Sciatic nerve (tissue), 2 donors: ENCODE data around the gene ANXA2R. TPM values are rescaled to one million over a fixed set of nuclear protein-coding genes. Genes with fewer than 3 reads are reported as not detected.

Experiments used
- ATAC-seq: fragments of 200-7000 bp; cut with Tn5 transposase; one replicate; pipeline ENCODE4 v1.9.1; 2020; ENCODE audit warnings: mild to moderate bottlenecking, moderate library complexity
- DNase-seq: peaks from one replicate; pipeline ENCODE4 v3.0.0-alpha.2; 2020; ENCODE audit warnings: low spot score
- intact Hi-C: fragments of 100-400 bp; cut with DNase I; formaldehyde crosslinking; loops from one replicate; pipeline ENCODE4 v1.14.2; 2022
- total RNA-seq: library from RNA; stranded (reverse); fragmentation: NEBNext Ultra II Directional; extraction: Animal tissue kit (Norgen Biotek cat#: 25700); gene quantifications from one replicate; pipeline ENCODE4 v1.2.1, GENCODE V29; 2021
- donor health status: DM: no; HTN: no; CAD: no.
- donor health status: DM: no; HTN: no; CAD: no.

The ANXA2R gene
- total RNA-seq, 1 donor from 2014 or later = 5.7 TPM

DNA sequence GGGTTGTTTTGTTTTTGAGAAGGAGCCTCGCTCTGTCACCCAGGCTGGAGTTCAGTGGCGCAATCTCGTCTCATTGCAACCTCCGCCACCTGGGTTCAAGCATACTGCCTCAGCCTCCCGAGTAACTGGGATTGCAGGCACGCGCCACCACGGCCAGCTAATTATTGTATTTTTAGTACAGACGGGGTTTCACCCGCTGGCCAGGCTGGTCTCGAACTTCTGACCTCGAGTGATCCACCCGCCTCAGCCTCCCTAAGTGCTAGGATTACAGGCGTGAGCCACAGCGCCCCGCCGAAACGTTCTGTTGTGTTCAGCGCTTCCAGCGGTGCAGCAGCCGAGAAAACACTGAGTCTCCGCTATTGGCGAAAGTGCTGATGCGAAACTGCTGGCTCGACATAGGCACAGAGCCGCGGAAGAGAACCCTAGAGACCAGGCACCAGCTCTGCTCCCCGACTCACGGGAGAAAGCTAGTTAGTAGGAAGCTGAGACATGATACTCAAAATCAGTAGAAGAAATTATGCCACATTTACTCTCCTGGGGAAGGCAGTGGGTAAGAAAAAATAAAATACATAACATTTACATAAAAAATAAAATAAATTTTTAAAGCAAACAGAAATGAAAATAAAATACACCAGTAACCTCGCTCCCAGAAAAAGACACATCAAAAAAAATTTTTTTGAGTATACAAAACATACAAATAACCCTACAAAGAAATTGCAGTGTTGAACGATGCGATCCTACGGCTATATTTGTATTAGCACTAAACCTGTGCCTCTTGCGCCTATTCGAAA is 31.6 kb downstream of the ANXA2R start:
- intact Hi-C loops = no loop called here
- ATAC-seq = peak; percentile 94
- DNase-seq = peak; percentile 93

DNA sequence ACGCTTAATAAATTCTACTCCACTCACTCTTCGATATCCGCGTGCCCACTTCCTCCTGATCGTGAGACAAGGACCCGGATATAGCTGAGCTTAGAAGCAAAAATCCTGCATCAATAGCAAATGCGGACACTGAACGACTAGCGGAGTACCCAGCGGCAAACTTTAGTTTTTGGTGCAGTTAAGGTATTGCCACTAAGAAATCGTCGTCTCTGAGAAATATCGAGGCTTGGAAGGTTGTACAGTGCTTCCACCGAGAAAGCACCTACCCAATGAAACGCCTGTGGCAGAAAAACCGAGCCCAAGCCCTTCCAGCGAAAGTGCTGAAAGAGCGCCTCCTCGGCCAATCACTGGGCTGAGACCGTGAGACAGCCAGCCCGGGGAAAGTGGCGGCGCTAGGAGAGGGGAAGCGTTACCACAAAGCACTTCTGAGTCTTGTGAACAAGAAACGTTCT is 32.2 kb downstream of the ANXA2R start:
- DNase-seq (peak; percentile 79), ATAC-seq (peak; percentile 67)
- intact Hi-C loops = no loop called here

DNA sequence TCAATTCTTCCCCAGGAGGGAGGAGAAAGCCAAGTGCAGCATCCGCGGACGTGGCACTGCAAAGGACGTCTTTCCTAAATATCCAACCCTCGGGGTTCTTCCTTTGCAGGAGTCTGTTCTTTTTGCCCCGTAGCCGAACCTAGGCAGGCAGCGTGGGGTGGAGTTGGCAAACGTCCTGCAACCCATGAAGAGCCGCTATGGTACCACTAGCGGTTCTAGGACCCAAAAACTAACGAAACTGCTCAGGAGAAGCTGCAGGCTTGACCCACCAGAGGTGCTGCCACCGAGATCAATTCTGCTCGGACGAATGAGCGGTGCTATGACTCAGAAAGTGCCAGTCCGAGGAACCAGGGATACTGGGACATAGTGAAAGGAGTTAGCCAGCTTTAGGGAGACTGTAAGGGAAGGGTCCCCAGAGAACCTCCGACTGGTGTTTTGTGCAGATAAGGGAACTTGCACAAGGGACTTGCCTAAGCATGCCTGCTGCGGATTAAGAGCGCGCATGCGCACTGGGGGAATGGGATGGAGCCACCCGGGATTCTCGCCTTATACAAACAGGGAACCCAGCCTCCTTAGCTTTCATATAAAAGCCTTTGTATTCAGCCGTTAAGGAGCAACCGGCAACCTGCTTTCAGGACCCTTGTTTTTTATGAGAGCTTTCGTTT is 32.7 kb downstream of the ANXA2R start:
- peak; percentile 83 for ATAC-seq
- intact Hi-C loops = no loop called here
- DNase-seq = peak; percentile 92

DNA sequence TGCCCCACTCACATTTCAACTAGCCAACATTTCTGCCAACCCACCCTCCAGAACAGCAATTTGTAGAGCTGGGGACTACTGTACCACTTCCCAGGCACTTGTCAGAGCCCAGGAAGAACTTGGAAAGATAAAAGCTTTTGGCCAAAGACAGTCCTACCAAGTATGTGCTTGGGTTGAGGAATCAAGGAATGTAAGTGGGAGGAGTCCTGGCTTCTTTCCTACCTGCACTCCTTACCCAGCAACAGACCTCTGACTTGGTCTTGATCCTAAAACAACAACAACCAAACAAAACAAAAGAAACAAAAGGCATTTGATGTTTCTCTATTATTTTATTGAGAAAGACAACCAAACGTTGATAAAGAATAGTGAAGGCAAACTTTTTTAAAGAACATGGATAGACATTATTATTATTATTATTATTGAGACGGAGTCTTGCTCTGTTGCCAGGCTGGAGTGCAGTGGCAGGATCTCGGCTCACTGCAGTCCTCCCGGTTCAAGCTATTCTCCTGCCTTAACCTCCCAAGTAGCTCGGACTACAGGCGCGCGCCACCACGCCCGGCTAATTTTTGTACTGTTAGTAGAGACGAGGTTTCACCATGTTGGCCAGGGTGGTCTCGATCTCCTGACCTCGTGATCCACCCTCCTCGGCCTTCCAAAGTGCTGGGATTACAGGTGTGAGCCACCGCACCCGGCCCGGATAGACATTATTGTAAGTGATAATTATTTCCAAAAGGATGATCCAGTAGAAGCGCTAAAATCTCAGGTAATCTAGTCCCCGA is 33.5 kb downstream of the ANXA2R start:
- intact Hi-C loops = no loop called here
- DNase-seq (no peak), ATAC-seq (no peak)

DNA sequence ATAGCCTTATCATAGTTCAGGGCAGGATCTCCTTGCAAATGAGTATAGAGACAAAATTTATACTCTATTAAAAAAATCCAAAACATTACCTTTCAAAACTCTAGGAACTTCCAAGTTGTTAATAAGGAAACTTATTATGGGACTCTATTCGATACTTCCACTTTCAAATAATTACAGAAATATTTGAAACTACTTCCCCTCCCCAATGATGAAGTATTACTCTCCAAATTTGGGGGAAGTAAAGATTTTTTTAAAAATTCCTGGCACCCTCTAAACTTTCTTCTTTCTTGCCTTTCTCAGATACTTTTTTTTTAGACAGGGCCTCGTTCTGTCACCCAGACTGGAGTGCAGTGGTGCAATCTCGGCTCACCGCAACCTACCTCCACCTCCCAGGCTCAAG is 35.1 kb downstream of the ANXA2R start:
- DNase-seq (no peak), ATAC-seq (no peak)
- intact Hi-C loops = no loop called here

DNA sequence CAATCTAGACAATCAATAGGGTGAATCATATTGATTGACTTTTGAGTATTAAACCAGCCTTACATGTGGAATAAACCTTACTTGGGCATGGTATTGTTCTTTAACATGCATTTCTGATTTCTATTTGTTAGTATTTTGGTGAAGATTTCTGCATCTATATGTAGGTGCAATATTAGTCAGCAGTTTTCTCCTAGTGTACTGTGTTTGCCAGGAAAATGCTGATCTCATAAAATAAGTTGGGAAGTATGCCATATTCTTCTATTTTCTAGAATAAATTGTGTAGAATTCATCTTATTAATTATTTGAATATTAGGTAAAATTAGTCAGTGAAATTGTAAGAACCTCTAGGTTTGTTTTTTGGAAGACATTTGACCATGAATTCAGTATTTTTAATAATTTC is 38.4 kb downstream of the ANXA2R start:
- no peak for DNase-seq
- intact Hi-C loops = no loop called here
- no peak for ATAC-seq

DNA sequence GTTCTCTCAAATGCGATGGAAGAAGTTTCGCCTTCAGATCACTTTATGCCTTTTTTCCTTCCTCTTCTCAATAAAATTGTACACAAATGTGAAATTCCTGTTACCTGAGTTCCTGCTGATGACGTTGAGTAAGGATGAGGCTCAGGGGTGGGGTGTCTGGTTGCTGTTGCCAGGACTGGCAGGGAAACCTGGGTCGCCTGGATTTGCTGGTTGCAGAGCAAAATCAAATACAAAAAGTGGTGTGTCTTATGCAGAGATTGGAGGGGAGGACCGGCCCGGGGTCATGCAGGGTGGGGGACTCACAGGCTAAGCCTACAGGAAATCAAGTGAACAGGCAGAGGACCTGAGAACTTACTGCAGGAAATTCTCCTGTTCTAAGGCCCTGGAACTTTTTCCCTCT is 39.2 kb downstream of the ANXA2R start:
- DNase-seq (no peak), ATAC-seq (no peak)

DNA sequence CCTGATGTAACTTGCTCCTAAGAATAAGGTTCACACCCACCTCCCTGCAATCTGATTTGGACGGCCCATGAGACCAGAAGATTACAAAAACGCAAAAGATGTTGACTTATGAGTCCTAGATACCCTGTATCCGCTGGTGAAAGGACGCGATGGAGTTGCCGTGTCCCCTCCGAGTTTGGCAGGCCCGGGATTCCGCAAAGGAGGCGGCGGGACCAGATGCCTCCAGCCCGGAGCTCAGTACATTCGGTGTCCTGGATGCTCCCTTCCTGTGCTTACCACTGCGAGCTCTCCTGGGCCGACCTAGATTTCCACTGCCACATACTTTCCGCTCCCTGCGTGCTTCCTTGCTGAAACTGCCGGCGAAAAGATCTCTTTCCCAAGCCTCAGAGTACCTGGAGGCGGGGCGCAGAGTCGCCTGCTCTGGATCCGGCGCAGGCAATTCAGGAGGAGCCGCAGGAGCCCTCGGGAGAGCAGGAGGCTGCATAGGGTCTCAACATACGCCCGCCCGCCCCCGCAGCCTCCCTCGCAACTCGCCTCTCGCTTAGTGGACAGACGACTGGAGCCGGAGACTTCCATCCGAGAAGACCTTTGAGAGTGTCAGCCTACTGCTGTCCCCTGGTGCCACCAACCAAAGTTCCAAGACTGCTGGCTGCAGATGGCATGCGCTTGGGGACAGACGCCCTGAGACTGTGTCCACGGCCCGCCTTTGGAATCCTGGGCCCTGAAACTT is 39.8 kb downstream of the ANXA2R start:
- DNase-seq (no peak), ATAC-seq (peak; percentile 38)
- intact Hi-C loops = no loop called here

More for the DNA sequence above, 39.2 kb downstream of the ANXA2R start:
- intact Hi-C loops = no loop called here

DNA sequence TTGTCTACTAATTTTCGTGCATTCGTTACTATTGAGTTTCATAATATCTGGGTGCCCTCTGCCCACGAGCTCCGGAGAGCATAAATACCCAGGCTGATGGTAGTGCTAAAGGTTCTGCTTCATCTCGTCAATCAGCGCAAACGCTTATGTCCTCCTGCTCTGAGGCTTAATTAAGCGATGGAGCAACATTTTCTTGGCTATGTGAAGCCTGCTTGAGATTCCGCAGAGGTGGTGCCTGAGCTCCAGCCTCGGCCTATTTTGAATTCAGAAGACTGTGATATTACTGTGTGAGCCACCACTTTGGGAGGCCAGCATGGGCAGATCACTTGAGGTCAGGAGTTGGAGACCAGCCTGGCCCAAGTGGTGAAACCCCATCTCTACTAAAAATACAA is 44.8 kb downstream of the ANXA2R start:
- ATAC-seq (no peak), DNase-seq (no peak)
- intact Hi-C loops = loop anchor here (10.0 kb wide), 1 partner anchor 49 kb away; the partner anchor contains the start of gene ANXA2R

DNA sequence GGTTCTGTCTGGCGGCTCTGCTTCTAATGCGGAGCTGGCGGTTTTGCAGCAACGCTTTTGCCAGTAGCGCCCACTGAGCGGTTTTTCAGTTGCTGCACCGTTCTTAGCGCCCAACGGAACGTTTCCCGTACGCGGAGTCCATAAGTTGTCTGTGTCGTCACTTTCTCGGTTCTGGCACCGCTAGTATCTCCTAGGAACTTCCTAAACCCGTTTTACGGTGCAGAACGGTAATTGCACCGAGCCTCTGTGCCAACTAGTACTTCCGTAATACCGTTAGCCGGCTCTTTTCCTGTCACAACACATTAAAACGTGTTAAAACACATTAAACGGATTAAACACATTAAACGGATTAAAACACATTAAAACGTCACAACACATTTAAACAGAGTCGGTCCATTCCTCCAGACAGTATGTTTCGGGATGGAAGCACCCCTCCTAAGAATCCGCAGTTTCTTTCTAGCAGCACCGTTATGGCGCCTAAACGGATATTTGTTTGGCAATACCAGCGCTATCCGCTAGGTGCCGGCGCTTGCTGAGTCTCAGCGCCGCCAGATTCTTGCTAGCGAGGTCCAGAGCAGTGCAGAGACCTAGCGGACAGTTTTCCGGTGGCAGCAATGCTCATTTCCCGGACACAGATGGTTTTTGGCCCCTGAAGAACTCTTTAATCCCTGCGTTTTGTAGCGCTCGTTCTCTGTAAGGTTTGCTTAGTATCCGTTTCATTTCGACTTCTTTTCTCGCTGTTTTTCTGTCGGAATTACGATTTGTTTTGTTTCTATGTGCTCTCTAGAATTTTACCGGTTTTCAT is 45.4 kb downstream of the ANXA2R start:
- DNase-seq (peak; percentile 93), ATAC-seq (peak; percentile 89)
- intact Hi-C loops = loop anchor here (5.0 to 10.0 kb wide), 2 partner anchors 42 to 50 kb away; partner anchors contain the start of gene ANXA2R

DNA sequence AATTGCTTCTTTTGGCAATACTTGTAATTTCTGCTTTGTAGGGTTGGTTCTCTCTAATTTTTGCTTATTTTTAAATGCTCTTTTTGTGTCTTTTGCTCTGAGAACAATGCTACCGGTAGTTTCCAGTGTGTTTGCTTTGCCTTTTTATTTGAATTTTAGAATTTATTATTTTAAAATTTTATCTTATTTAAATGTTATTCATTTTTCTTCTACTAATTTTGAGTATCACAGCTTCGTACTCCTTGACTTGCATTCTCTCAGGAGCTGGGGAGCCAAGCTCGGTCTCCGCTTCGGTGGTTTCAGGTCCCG is 45.9 kb downstream of the ANXA2R start:
- intact Hi-C loops = loop anchor here (5.0 to 10.0 kb wide), 2 partner anchors 42 to 51 kb away; partner anchors contain the start of gene ANXA2R
- no peak for ATAC-seq

DNA sequence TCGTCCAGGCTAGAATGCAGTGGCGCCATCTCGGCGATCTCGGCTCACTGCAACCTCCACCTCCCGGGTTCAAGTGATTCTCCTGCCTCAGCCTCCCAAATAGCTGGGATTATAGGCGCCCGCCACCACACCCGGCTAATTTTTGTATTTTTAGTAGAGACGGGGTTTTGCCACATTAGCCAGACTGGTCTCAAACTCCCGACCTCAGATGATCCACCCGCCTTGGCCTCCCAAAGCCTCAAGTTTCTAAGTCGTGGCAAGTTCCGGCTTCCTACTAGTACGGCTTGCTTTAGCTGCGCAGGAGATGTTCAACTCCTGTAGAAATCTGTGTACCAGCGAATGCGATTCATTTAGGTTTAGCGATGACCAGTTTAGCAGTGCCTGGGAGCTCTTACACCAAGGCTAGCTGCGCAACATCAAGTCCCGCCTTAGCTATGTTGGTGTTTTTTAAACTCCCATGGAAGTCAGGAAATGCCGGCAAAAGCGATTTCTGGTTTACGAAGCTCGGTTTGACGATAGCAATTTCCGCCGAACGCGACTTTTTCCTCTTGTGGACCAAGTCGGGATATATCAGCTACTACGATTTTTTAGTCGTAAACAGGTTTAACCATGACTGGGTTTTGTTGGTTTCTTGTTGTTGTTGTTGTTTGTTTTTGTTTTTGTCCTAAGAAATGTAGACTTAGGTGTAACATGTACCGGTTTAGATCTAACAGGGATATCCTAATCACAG is 46.4 kb downstream of the ANXA2R start:
- ATAC-seq = peak; percentile 34
- intact Hi-C loops = loop anchor here (5.0 to 10.0 kb wide), 2 partner anchors 41 to 51 kb away; partner anchors contain the start of gene ANXA2R
- no peak for DNase-seq

More for the DNA sequence above, 45.9 kb downstream of the ANXA2R start:
- no peak for DNase-seq

DNA sequence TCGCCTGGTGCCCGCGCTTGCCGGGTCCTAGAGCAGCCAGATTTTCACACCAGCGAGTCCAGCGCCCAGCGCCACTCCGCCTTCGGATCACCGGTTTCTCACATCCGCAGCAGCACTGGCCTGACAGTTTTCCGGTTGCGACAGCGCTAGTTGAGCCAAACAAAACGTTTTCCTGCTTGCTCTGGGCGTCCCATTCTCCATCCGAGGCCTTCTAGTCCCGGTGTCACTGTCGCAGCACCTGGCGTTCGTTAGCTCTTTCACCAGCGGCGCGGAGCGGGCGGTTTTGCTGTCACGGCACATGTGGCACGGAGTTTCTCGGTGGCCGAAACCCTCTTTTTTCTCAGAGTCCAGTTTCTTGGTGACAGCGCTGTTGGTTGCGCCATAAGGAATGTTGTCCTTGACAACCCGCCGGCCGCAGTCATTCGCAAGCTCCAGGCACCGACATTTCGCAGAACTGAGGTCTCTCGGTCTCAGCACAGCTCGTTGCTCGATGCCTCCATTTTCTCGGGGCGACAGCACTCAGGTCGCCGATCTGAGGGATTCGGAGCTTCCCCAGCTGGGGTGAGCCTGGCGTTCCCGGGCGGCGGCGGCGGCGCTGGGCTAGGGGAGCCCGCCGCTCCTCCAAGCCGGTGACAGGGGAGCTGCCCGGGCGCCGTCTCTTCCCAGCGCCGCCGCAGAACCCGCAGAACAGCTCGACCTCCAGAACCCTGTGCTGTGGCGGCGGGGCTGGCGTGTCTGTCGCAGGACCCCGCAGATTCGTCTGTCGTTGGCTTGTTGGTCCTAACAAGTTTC is 47.8 kb downstream of the ANXA2R start:
- intact Hi-C loops = loop anchor here (5.0 to 10.0 kb wide), 2 partner anchors 40 to 53 kb away; partner anchors contain the start of gene ANXA2R
- ATAC-seq (peak; percentile 63), DNase-seq (peak; percentile 88)

DNA sequence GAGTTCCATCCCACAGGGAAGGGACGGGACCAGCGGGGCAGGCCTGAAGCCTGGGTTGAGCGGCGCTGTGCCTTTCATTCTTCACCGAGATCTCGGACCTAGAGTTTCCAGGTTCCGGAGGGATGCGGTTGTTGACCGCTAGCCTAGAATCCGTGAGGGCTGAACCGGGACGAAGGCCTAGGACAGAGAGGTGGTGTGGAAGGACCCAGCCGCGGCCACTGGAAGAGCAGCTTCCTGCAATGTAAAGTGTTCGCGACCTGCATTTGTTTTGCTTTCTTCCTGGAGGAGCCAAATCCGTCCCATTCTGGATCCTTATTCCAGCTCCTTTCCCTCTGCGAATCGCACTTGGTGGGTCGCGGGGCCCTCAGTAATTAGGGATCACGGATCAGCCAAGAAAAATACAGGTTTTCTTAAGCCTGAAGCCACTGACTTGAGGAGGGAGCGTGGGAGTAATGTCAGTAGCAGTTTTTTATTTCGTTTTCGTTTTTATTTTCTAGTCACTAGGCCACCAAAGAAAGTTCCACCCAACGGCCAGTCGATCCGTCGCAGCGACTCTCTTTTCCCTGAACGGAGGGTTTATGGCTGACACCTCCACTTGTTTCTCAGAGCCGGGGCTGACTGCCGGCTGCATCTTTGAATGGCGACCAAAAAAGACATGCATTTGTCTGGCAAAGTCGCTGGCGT is 48.6 kb downstream of the ANXA2R start:
- DNase-seq (no peak), ATAC-seq (no peak)
- intact Hi-C loops = loop anchor here (5.0 to 10.0 kb wide), 2 partner anchors 39 to 53 kb away; partner anchors contain the start of gene ANXA2R

DNA sequence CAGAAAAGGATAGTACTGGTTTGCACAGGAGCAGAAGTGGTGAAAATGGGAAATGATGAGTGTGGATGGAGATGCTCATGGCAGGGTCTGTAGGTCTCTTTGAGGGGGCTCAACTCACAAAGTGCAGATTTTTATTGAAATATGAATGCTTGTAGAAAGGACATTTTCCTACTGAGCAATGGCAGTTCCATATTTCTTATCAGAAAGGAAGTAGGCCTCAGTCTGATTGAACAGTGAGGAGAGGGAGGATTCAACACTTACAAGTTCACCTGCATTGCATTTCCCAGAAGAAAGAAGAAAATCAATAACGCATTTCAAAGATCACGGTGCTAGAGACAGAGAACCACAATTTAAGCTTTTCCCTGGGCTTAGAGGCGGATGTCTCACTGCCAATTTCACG is 49.2 kb downstream of the ANXA2R start:
- DNase-seq (no peak), ATAC-seq (no peak)
- intact Hi-C loops = loop anchor here (5.0 to 10.0 kb wide), 2 partner anchors 39 to 54 kb away; partner anchors contain the start of gene ANXA2R
